Type B pancreatic cell (in vitro differentiated cells): ENCODE data around the gene PPP1R3C. TPM values are rescaled to one million over a fixed set of nuclear protein-coding genes. Genes with fewer than 3 reads are reported as not detected.

Experiments
- DNase-seq: peaks from one replicate; pipeline ENCODE4 v3.0.0; 2021; ENCODE audit warnings: mixed read lengths; ENCODE audit not compliant: unreplicated experiment; ENCODE audit errors: extremely low spot score
- H3K27ac Mint-ChIP-seq: 2 replicates; pipeline ENCODE4 v1.8.0; 2021; ENCODE audit warnings: mild to moderate bottlenecking, mixed read lengths
- H3K27me3 Mint-ChIP-seq: 2 replicates; pipeline ENCODE4 v1.8.0; 2021; ENCODE audit warnings: mixed read lengths
- H3K36me3 Mint-ChIP-seq: 2 replicates; pipeline ENCODE4 v1.8.0; 2021; ENCODE audit warnings: mixed read lengths
- H3K4me1 Mint-ChIP-seq: one replicate; pipeline ENCODE4 v1.8.0; 2021; ENCODE audit warnings: mixed read lengths; ENCODE audit not compliant: unreplicated experiment
- H3K4me3 Mint-ChIP-seq: 2 replicates; pipeline ENCODE4 v1.8.0; 2021; ENCODE audit warnings: mild to moderate bottlenecking, mixed read lengths
- H3K9me3 Mint-ChIP-seq: 2 replicates; pipeline ENCODE4 v1.8.0; 2021; ENCODE audit warnings: mixed read lengths
- total RNA-seq: library from RNA; stranded (reverse); gene quantifications from 2 replicates; pipeline ENCODE4 v1.2.1, GENCODE V29; 2021; ENCODE audit warnings: low replicate concordance
- TF ChIP-seq, protein P1 (sequence below): fragments of 200-600 bp; sonication (generic); conservative IDR thresholded peaks from 2 replicates; pipeline ENCODE4 v1.5.0; 2021; ENCODE audit warnings: antibody characterized with exemption, mild to moderate bottlenecking

Gene PPP1R3C
- total RNA-seq, 1 donor from 2014 or later = 7.8 TPM

DNA sequence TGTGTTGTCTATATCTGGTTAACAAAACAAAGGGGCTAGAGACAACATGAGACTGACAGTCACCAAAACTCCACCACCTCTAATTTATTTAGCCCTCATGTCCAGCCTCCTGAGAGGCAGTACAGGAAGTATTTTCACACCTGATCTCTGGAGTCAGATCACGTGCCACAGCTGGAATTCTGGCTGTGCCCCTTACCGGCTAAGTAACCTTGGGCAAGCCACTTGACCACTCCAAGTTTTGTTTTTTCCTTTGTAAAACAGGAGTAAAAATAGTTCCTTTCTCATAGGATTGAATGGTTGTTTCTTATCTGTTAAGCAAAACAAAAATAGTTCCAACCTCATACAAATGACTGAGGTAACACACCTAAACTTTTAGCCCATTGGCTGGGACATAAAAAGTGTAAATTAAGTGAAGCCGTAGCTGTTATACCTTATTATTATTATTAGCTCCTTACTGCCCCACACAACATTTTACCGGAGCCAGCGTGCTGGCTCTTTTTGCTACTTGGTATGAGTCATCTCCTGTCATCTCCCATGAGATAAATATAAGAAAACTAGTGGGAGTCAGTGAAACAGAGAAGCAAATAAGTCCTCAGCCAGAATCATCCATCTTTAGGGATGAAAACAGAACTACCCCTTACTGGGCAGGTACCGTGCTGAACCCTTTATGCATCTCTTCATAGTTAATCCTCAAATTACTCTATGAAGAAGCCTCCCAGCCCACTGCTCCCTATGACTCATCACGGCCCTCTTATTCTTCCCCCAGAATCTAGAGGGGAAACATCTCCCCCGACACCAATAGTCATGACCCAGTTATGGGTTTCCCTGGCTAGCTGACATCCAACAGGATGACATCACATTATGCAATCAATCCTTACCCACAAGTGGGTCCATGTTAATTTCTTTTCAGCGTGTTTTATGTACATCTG lies 44.9 kb downstream of the PPP1R3C start:
- Mint-ChIP-seq H3K27me3 (no peaks in the 10 kb centered on the region), H3K4me3 (peak overlapping the region; percentile 2), H3K4me1 (peaks cover 53% of the 10 kb centered on the region), H3K27ac (peak overlapping the region; percentile 16), H3K36me3 (no peaks in the 10 kb centered on the region), H3K9me3 (no peaks in the 10 kb centered on the region)
- TF ChIP-seq, protein P1, sequence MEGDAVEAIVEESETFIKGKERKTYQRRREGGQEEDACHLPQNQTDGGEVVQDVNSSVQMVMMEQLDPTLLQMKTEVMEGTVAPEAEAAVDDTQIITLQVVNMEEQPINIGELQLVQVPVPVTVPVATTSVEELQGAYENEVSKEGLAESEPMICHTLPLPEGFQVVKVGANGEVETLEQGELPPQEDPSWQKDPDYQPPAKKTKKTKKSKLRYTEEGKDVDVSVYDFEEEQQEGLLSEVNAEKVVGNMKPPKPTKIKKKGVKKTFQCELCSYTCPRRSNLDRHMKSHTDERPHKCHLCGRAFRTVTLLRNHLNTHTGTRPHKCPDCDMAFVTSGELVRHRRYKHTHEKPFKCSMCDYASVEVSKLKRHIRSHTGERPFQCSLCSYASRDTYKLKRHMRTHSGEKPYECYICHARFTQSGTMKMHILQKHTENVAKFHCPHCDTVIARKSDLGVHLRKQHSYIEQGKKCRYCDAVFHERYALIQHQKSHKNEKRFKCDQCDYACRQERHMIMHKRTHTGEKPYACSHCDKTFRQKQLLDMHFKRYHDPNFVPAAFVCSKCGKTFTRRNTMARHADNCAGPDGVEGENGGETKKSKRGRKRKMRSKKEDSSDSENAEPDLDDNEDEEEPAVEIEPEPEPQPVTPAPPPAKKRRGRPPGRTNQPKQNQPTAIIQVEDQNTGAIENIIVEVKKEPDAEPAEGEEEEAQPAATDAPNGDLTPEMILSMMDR = no peak
- DNase-seq = no peak

DNA sequence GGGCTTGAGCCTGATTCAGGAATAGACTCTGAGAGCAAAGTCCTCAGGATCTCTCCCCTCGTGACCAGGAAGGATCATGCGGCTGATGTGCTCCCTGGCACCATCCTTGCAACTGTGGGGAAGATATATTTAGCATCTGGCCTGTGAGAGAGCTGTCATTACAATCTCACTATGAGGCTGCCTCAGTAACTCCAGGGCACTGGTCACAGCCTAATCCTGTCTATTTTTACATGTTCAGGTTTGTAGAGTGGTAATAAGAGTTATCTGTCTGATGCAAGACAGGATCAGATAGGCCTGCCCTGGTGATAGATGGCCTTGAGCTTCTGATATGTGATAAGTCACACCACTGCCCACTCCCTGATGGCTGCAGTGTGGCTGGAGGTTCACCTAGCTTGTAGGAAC lies 50.7 kb downstream of the PPP1R3C start:
- H3K27ac Mint-ChIP-seq = no peak overlapping the region
- no peaks in the 10 kb centered on the region for H3K36me3 Mint-ChIP-seq
- no peaks in the 10 kb centered on the region for H3K27me3 Mint-ChIP-seq
- H3K4me3 Mint-ChIP-seq = no peak overlapping the region
- H3K4me1 Mint-ChIP-seq = no peaks in the 10 kb centered on the region
- DNase-seq = no peak
- TF ChIP-seq, protein P1 = no peak
- H3K9me3 Mint-ChIP-seq = peaks cover 3% of the 10 kb centered on the region

DNA sequence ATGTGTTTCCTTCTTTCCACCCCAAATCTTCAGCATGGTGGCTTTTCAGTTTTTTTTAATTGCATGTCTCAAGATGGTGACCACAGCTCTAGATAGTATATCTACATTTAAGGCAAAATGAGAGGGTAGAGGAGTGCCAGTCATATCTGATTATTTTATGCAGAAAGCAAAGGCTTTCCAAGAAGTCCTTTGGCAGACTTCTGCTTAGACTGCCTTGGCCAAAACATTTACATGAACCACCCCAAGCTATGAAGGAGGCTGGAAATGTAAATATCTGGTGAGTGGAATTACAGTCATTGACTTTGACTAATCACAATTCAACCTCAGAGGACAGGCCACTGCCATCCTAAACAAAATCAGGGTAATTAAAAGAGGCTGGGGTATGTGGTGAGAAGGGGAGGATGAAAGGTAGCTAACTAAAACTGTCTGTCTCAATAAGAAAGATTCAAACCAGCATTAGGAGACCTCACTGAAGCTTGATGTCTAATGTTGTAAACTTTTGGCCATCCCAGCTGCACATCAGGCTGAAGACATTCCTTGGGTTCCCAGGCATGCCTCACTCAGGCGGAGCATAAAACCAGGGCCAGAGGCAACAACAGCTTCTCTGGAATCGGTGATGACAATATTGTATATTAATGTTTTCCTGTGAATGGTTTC lies 53.4 kb downstream of the PPP1R3C start:
- H3K36me3 Mint-ChIP-seq = no peaks in the 10 kb centered on the region
- H3K9me3 Mint-ChIP-seq = peaks cover 3% of the 10 kb centered on the region
- no peak overlapping the region for H3K27ac Mint-ChIP-seq
- no peak for DNase-seq
- H3K4me3 Mint-ChIP-seq = no peak overlapping the region
- TF ChIP-seq, protein P1 = no peak
- H3K4me1 Mint-ChIP-seq = peaks cover 13% of the 10 kb centered on the region
- no peaks in the 10 kb centered on the region for H3K27me3 Mint-ChIP-seq

Other genes with a start within 250 kb of the PPP1R3C start
- 6.3 and 18.2 TPM in 2 replicates for gene HECTD2, start 222.7 kb downstream of the PPP1R3C start, total RNA-seq
- 47.3 and 50.8 TPM in 2 replicates for gene TNKS2, start 165.4 kb upstream of the PPP1R3C start, total RNA-seq